HCT116 (cell line): ENCODE data around the gene ARF1. TPM values are rescaled to one million over a fixed set of nuclear protein-coding genes. Genes with fewer than 3 reads are reported as not detected.
A peak's percentile ranks its signal among the peaks of the same experiment; 100 is the strongest.

Experiments used
- ATAC-seq: fragments of 200-7000 bp; cut with Tn5 transposase; 2 replicates; pipeline ENCODE4 v1.9.1; 2020; ENCODE audit warnings: mild to moderate bottlenecking, moderate library complexity
- BruUV-seq: library from RNA; stranded (reverse); fragments of 400-500 nt; replicated peaks from 2 replicates; lab custom pipeline; 2021; lab: Mats Ljungman, UMichigan
- CTCF ChIA-PET: fragments of 300-600 bp; sonication (Branson Sonifier 250); formaldehyde crosslinking; loops from one replicate; lab custom pipeline; 2021; ENCODE audit warnings: antibody characterized with exemption; lab: Charles Lee
- POLR2A ChIA-PET: fragments of 300-600, 350-600 bp; sonication (Branson Sonifier 250); formaldehyde crosslinking; loops from one replicate; lab custom pipeline; 2021; ENCODE audit warnings: antibody characterized with exemption; lab: Charles Lee
- RAD21 ChIA-PET, 2 experiments: fragments of 300-600 bp; sonication (Branson Sonifier 250); formaldehyde crosslinking; loops; one replicate each; lab custom pipeline; 2023; ENCODE audit warnings: low total read pairs in 2 of 2; ENCODE audit not compliant: uncharacterized antibody in 2 of 2, unreplicated experiment in 2 of 2, low non-redundant PET in 1 of 2; lab: Charles Lee
- DNase-seq: peaks from one replicate; pipeline ENCODE4 v3.0.0-alpha.2; 2010; ENCODE audit warnings: low read depth, low spot score
- H2AFZ ChIP-seq: fragments of 200-600 bp; shearing (Covaris generic), sonication (generic); 2 replicates; pipeline ENCODE4 v1.6.1; 2017; ENCODE audit warnings: low read depth, mixed run types, mixed read lengths, antibody characterized with exemption, low read length; ENCODE audit not compliant: poor library complexity, severe bottlenecking
- H3K27ac ChIP-seq: 2 replicates; pipeline ENCODE4 v1.5.1; 2012; ENCODE audit warnings: low read depth, low read length
- H3K27me3 ChIP-seq: fragments of 200-600 bp; sonication (generic); 2 replicates; pipeline ENCODE4 v1.6.1; 2016; ENCODE audit warnings: mixed run types, low read length, mixed read lengths; ENCODE audit not compliant: insufficient read depth
- H3K36me3 ChIP-seq, 2 experiments: fragments of 200-500 bp in 1 of 2; fragments of 200-600 bp in 1 of 2; sonication (Bioruptor generic) in 1 of 2; sonication (generic) in 1 of 2; 2 replicates each; pipeline versions ENCODE4 v1.5.1 to v1.6.1; 2014 to 2016; ENCODE audit warnings: low read length in 2 of 2, inconsistent platforms in 1 of 2, mixed read lengths in 1 of 2, mixed run types in 1 of 2; ENCODE audit not compliant: insufficient read depth in 2 of 2, control insufficient read depth in 1 of 2
- H3K4me1 ChIP-seq, 2 experiments: fragments of 200-600 bp in 1 of 2; sonication (generic) in 1 of 2; 2 replicates each; pipeline versions ENCODE4 v1.5.1 to v1.6.1; 2012 to 2017; ENCODE audit warnings: low read length in 2 of 2, inconsistent platforms in 1 of 2, mild to moderate bottlenecking in 1 of 2, mixed read lengths in 1 of 2, mixed run types in 1 of 2, moderate library complexity in 1 of 2; ENCODE audit not compliant: insufficient read depth in 2 of 2, control insufficient read depth in 1 of 2
- H3K4me2 ChIP-seq: fragments of 200-600 bp; sonication (generic); 2 replicates; pipeline ENCODE4 v1.6.1; 2017; ENCODE audit warnings: mixed run types, low read length, mixed read lengths
- H3K4me3 ChIP-seq, 2 experiments: fragments of 200-600 bp in 1 of 2; sonication (generic) in 1 of 2; replicated peaks in 1 of 2; 2 replicates each; pipeline ENCODE4 v1.5.1; 2011 to 2016; ENCODE audit warnings: low read length in 2 of 2, control low read depth in 1 of 2, low read depth in 1 of 2, mild to moderate bottlenecking in 1 of 2, mixed read lengths in 1 of 2, mixed run types in 1 of 2
- H3K79me2 ChIP-seq: fragments of 200-600 bp; sonication (generic); 2 replicates; pipeline ENCODE4 v1.6.1; 2017; ENCODE audit warnings: mild to moderate bottlenecking, mixed run types, low read length, moderate library complexity, mixed read lengths; ENCODE audit not compliant: insufficient read depth
- H3K9ac ChIP-seq: fragments of 200-600 bp; sonication (generic); 2 replicates; pipeline ENCODE4 v1.6.1; 2016; ENCODE audit warnings: low read length, mixed read lengths
- H3K9me2 ChIP-seq: fragments of 200-600 bp; sonication (generic), shearing (Covaris generic); 2 replicates; pipeline ENCODE4 v1.6.1; 2017; ENCODE audit warnings: mixed run types, mild to moderate bottlenecking, moderate library complexity; ENCODE audit not compliant: insufficient read depth
- H3K9me3 ChIP-seq, 2 experiments: fragments of 200-500 bp in 1 of 2; fragments of 200-600 bp in 1 of 2; sonication (Bioruptor generic) in 1 of 2; sonication (generic) in 1 of 2; 2 replicates each; pipeline ENCODE4 v1.6.1; 2014 to 2017; ENCODE audit warnings: low read length in 2 of 2, mixed read lengths in 2 of 2, inconsistent platforms in 1 of 2, low read depth in 1 of 2, mild to moderate bottlenecking in 1 of 2, mixed run types in 1 of 2, moderate library complexity in 1 of 2; ENCODE audit not compliant: control insufficient read depth in 1 of 2, insufficient read depth in 1 of 2
- H4K20me1 ChIP-seq: fragments of 200-600 bp; sonication (generic), shearing (Covaris generic); 2 replicates; pipeline ENCODE4 v1.6.1; 2017; ENCODE audit warnings: mixed run types, mild to moderate bottlenecking, moderate library complexity; ENCODE audit not compliant: insufficient read depth
- CBX3 ChIP-seq: IDR thresholded peaks from 2 replicates; pipeline ENCODE4 v1.6.1; 2012; ENCODE audit warnings: low read depth
- CEBPB ChIP-seq: IDR thresholded peaks from 2 replicates; pipeline ENCODE4 v1.6.1; 2012; ENCODE audit warnings: low read depth
- JUND ChIP-seq: IDR thresholded peaks from 2 replicates; pipeline ENCODE4 v1.6.1; 2012
- POLR2A ChIP-seq: IDR thresholded peaks from 2 replicates; pipeline ENCODE4 v1.7.0; 2011; ENCODE audit warnings: borderline replicate concordance; ENCODE audit not compliant: insufficient read depth, insufficient read length; ENCODE audit errors: extremely low read depth
- SIN3A ChIP-seq: IDR thresholded peaks from 2 replicates; pipeline ENCODE4 v1.6.1; 2012; ENCODE audit warnings: low read depth
- TCF7L2 ChIP-seq: IDR thresholded peaks from 2 replicates; pipeline ENCODE4 v1.7.0; 2011; ENCODE audit warnings: borderline replicate concordance, inconsistent platforms; ENCODE audit not compliant: insufficient read depth, insufficient read length; ENCODE audit errors: extremely low read depth
- intact Hi-C: fragments of 100-400 bp; cut with micrococcal nuclease; formaldehyde crosslinking; loops from 2 replicates; pipeline ENCODE4 v1.10.0; 2022
- total RNA-seq: library from RNA; stranded (reverse); gene quantifications from one replicate; pipeline ENCODE4 v1.2.1, GENCODE V29; 2021; ENCODE audit not compliant: unreplicated experiment
- TF ChIP-seq, protein P1 (sequence below), 3 experiments: fragments of 200-600 bp in 1 of 3; sonication (generic) in 1 of 3; IDR thresholded peaks in 2 of 3; conservative IDR thresholded peaks in 1 of 3; 2 replicates each; pipeline ENCODE4 v1.5.1; 2012 to 2017; ENCODE audit warnings: low read depth in 2 of 3, low read length in 2 of 3, antibody characterized with exemption in 1 of 3, borderline replicate concordance in 1 of 3, control low read depth in 1 of 3, mild to moderate bottlenecking in 1 of 3, mixed read lengths in 1 of 3, mixed run types in 1 of 3, moderate library complexity in 1 of 3; ENCODE audit not compliant: insufficient read depth in 1 of 3

ARF1 gene
- total RNA-seq, 1 experiment from 2014 or later, result 394 TPM

- CTCF ChIA-PET, result interaction anchor here (1.7 to 2.2 kb wide), 2 partner anchors 70 to 74 kb away, joined by 6 to 16 read pairs; no protein-coding TSS in a partner anchor
- H3K9me3 ChIP-seq, result no peaks in the 10 kb centered on the region
- no peak overlapping the region for H3K4me3 ChIP-seq
- POLR2A ChIA-PET, result no interaction called here
- peak; percentile 57 for ATAC-seq
- RAD21 ChIA-PET, result interaction anchor here in 1 of 2 experiments (0.8 kb wide), 1 partner anchor 75 kb away, joined by 3 read pairs; no protein-coding TSS in a partner anchor
- TF ChIP-seq CEBPB (no peak), POLR2A (no peak), TCF7L2 (no peak), SIN3A (no peak), JUND (no peak), CBX3 (no peak)
- TF ChIP-seq, protein P1, sequence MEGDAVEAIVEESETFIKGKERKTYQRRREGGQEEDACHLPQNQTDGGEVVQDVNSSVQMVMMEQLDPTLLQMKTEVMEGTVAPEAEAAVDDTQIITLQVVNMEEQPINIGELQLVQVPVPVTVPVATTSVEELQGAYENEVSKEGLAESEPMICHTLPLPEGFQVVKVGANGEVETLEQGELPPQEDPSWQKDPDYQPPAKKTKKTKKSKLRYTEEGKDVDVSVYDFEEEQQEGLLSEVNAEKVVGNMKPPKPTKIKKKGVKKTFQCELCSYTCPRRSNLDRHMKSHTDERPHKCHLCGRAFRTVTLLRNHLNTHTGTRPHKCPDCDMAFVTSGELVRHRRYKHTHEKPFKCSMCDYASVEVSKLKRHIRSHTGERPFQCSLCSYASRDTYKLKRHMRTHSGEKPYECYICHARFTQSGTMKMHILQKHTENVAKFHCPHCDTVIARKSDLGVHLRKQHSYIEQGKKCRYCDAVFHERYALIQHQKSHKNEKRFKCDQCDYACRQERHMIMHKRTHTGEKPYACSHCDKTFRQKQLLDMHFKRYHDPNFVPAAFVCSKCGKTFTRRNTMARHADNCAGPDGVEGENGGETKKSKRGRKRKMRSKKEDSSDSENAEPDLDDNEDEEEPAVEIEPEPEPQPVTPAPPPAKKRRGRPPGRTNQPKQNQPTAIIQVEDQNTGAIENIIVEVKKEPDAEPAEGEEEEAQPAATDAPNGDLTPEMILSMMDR (IDR thresholded peaks at IDR 0.05 in 2 of 3, conservative IDR thresholded peaks at IDR 0.05 in 1 of 3; ENCODE audit: borderline replicate concordance in 1 of 3, insufficient read depth in 1 of 3, low read depth in 2 of 3, low read length in 2 of 3), result peak in 1 of 3 experiments; percentile 27; a peak in 1 of 6 replicates
- TF ChIP-seq, all 23 proteins: peak for 1
- no peaks in the 10 kb centered on the region; a peak in 1 of 4 replicates for H3K4me1 ChIP-seq
- BruUV-seq, result no TSS peak
- no peaks in the 10 kb centered on the region for H3K36me3 ChIP-seq
- no peaks in the 10 kb centered on the region for H4K20me1 ChIP-seq
- no peak overlapping the region for H3K4me2 ChIP-seq
- no peak overlapping the region for H3K9ac ChIP-seq
- no peak overlapping the region for H2AFZ ChIP-seq
- no peak for DNase-seq
- no peaks in the 10 kb centered on the region for H3K27me3 ChIP-seq
- H3K79me2 ChIP-seq, result no peaks in the 10 kb centered on the region
- no peaks in the 10 kb centered on the region for H3K9me2 ChIP-seq
- H3K27ac ChIP-seq, result no peak overlapping the region
- intact Hi-C loops, result loop anchor here (5.0 to 10.0 kb wide), 2 partner anchors 77 to 309 kb away; no protein-coding TSS in a partner anchor
Measured at GRCh38 chr1:228073857-228074545, 8.5 kb upstream of the ARF1 start.
